Mesendoderm (in vitro differentiated cells): ENCODE data around the gene INO80C.

Experiments used
- DNase-seq: peaks from one replicate; pipeline ENCODE4 v3.0.0; 2013
- H2AK5ac ChIP-seq: 2 replicates; pipeline ENCODE4 v1.6.1; 2013; ENCODE audit warnings: low read length, inconsistent platforms
- H2BK120ac ChIP-seq: 2 replicates; pipeline ENCODE4 v1.6.1; 2013; ENCODE audit warnings: low read depth, mild to moderate bottlenecking, low read length, moderate library complexity, mixed read lengths
- H2BK15ac ChIP-seq: replicated peaks from 2 replicates; pipeline ENCODE4 v1.6.1; 2013; ENCODE audit warnings: low read depth, mild to moderate bottlenecking, moderate library complexity
- H2BK5ac ChIP-seq: 2 replicates; pipeline ENCODE4 v1.6.1; 2013; ENCODE audit warnings: low read length, inconsistent platforms
- H3K18ac ChIP-seq: 2 replicates; pipeline ENCODE4 v1.6.1; 2013; ENCODE audit warnings: mild to moderate bottlenecking, low read length, mixed read lengths
- H3K23ac ChIP-seq: one replicate; pipeline ENCODE4 v1.6.1; 2013; ENCODE audit warnings: low read length
- H3K27ac ChIP-seq: 2 replicates; pipeline ENCODE4 v1.5.1; 2013; ENCODE audit warnings: low read depth, mild to moderate bottlenecking, inconsistent platforms, low read length, moderate library complexity
- H3K27me3 ChIP-seq: 2 replicates; pipeline ENCODE4 v1.6.1; 2013; ENCODE audit warnings: low read length, control low read depth, mild to moderate bottlenecking, inconsistent platforms; ENCODE audit not compliant: insufficient read depth, poor library complexity
- H3K36me3 ChIP-seq: 2 replicates; pipeline ENCODE4 v1.6.1; 2013; ENCODE audit warnings: low read length, inconsistent platforms; ENCODE audit not compliant: control insufficient read depth, insufficient read depth
- H3K4ac ChIP-seq: one replicate; pipeline ENCODE4 v1.6.1; 2013; ENCODE audit warnings: low read depth, mild to moderate bottlenecking, low read length, moderate library complexity
- H3K4me1 ChIP-seq: 2 replicates; pipeline ENCODE4 v1.6.1; 2013; ENCODE audit warnings: low read depth, low read length, inconsistent platforms; ENCODE audit not compliant: control insufficient read depth
- H3K4me2 ChIP-seq: 2 replicates; pipeline ENCODE4 v1.6.1; 2013; ENCODE audit warnings: low read length
- H3K4me3 ChIP-seq: 2 replicates; pipeline ENCODE4 v1.5.1; 2013; ENCODE audit warnings: mild to moderate bottlenecking, low read length
- H3K56ac ChIP-seq: one replicate; pipeline ENCODE4 v1.6.1; 2013; ENCODE audit warnings: low read length
- H3K79me1 ChIP-seq: 2 replicates; pipeline ENCODE4 v1.6.1; 2013; ENCODE audit warnings: low read length, inconsistent platforms
- H3K79me2 ChIP-seq: 2 replicates; pipeline ENCODE4 v1.6.1; 2013; ENCODE audit warnings: mild to moderate bottlenecking, low read length; ENCODE audit not compliant: control insufficient read depth, insufficient read depth
- H3K9ac ChIP-seq: 2 replicates; pipeline ENCODE4 v1.6.1; 2013; ENCODE audit warnings: low read length, inconsistent platforms
- H4K5ac ChIP-seq: one replicate; pipeline ENCODE4 v1.6.1; 2013; ENCODE audit warnings: low read length
- H4K8ac ChIP-seq: one replicate; pipeline ENCODE4 v1.6.1; 2013; ENCODE audit warnings: low read depth, mild to moderate bottlenecking, control low read depth, low read length, moderate library complexity
- WGBS: extraction: QIAGEN DNeasy Blood & Tissue Kit; methylation state at CpG from one replicate; pipeline ENCODE4 v1.1.7; 2013; ENCODE audit warnings: low lambda C conversion rate, missing lambda C conversion rate; ENCODE audit not compliant: insufficient coverage; ENCODE audit errors: extremely low coverage; 5-methylcytosine and 5-hydroxymethylcytosine counted together

Gene INO80C

GRCh38 chr18:35481960-35482366 lies 15.8 kb downstream of the INO80C start:
- Histone ChIP-seq H2BK15ac (no peak overlapping the region), H3K4me1 (peaks cover 7% of the 10 kb centered on the region), H2BK5ac (no peak overlapping the region), H3K27me3 (no peaks in the 10 kb centered on the region), H3K4me3 (no peak overlapping the region), H4K5ac (no peak overlapping the region), H3K79me1 (peaks cover 12% of the 10 kb centered on the region), H3K4me2 (no peak overlapping the region), H2BK120ac (no peak overlapping the region), H3K56ac (no peak overlapping the region), H2AK5ac (no peak overlapping the region), H3K18ac (no peak overlapping the region), H3K9ac (no peak overlapping the region), H3K23ac (no peak overlapping the region), H3K36me3 (no peaks in the 10 kb centered on the region), H3K4ac (no peak overlapping the region), H4K8ac (no peak overlapping the region), H3K27ac (no peak overlapping the region), H3K79me2 (peaks cover 17% of the 10 kb centered on the region)
- no CpG with 5 or more reads among the region's 5 CpGs for WGBS
- DNase-seq = peak; percentile 74

GRCh38 chr18:35479911-35480586 lies 17.7 kb downstream of the INO80C start:
- peaks cover 12% of the 10 kb centered on the region for H3K79me1 ChIP-seq
- H3K4ac ChIP-seq = no peak overlapping the region
- DNase-seq = no peak
- WGBS = no CpG with 5 or more reads among the region's 1 CpG
- no peak overlapping the region for H3K9ac ChIP-seq
- H3K79me2 ChIP-seq = peaks cover 9% of the 10 kb centered on the region
- no peak overlapping the region for H2BK120ac ChIP-seq
- H3K23ac ChIP-seq = no peak overlapping the region
- no peak overlapping the region for H2AK5ac ChIP-seq
- H3K4me3 ChIP-seq = no peak overlapping the region
- no peak overlapping the region for H2BK5ac ChIP-seq
- no peaks in the 10 kb centered on the region for H3K27me3 ChIP-seq
- no peak overlapping the region for H4K5ac ChIP-seq
- H4K8ac ChIP-seq = no peak overlapping the region
- H3K4me1 ChIP-seq = peaks cover 7% of the 10 kb centered on the region
- no peak overlapping the region for H3K4me2 ChIP-seq
- H3K36me3 ChIP-seq = no peaks in the 10 kb centered on the region
- no peak overlapping the region for H2BK15ac ChIP-seq
- H3K27ac ChIP-seq = no peak overlapping the region
- no peak overlapping the region for H3K18ac ChIP-seq
- H3K56ac ChIP-seq = no peak overlapping the region

- H4K5ac ChIP-seq = no peak overlapping the region
- H2BK15ac ChIP-seq = no peak overlapping the region
- H3K4ac ChIP-seq = no peak overlapping the region
- H3K79me2 ChIP-seq = peaks cover 2% of the 10 kb centered on the region
- no peak overlapping the region for H3K4me2 ChIP-seq
- no peak overlapping the region for H3K27ac ChIP-seq
- no peak overlapping the region for H3K56ac ChIP-seq
- no peak for DNase-seq
- H2BK120ac ChIP-seq = no peak overlapping the region
- H2AK5ac ChIP-seq = no peak overlapping the region
- H3K4me3 ChIP-seq = no peak overlapping the region
- no peak overlapping the region for H3K23ac ChIP-seq
- H3K36me3 ChIP-seq = no peaks in the 10 kb centered on the region
- no peak overlapping the region for H3K9ac ChIP-seq
- WGBS = no CpG with 5 or more reads among the region's 8 CpGs
- H3K27me3 ChIP-seq = no peaks in the 10 kb centered on the region
- no peak overlapping the region for H4K8ac ChIP-seq
- H3K18ac ChIP-seq = no peak overlapping the region
- H3K79me1 ChIP-seq = peaks cover 10% of the 10 kb centered on the region
- H2BK5ac ChIP-seq = no peak overlapping the region
- H3K4me1 ChIP-seq = peaks cover 7% of the 10 kb centered on the region
Observed at GRCh38 chr18:35478520-35479435, 19.0 kb downstream of the INO80C start.

- Histone ChIP-seq H3K27me3 (no peaks in the 10 kb centered on the region), H2BK15ac (no peak overlapping the region), H3K79me2 (peaks cover 2% of the 10 kb centered on the region), H2BK120ac (no peak overlapping the region), H4K8ac (no peak overlapping the region), H3K9ac (no peak overlapping the region), H2BK5ac (no peak overlapping the region), H3K36me3 (no peaks in the 10 kb centered on the region), H3K27ac (no peak overlapping the region), H3K4me2 (no peak overlapping the region), H3K4me1 (peaks cover 7% of the 10 kb centered on the region), H2AK5ac (no peak overlapping the region), H3K23ac (no peak overlapping the region), H3K4me3 (no peak overlapping the region), H3K56ac (no peak overlapping the region), H4K5ac (no peak overlapping the region), H3K18ac (no peak overlapping the region), H3K4ac (no peak overlapping the region), H3K79me1 (peaks cover 11% of the 10 kb centered on the region)
- DNase-seq = no peak
Observed at GRCh38 chr18:35477974-35478373, 19.8 kb downstream of the INO80C start.

GRCh38 chr18:35477497-35477896 lies 20.3 kb downstream of the INO80C start:
- H4K5ac ChIP-seq = no peak overlapping the region
- no peak overlapping the region for H3K4ac ChIP-seq
- H4K8ac ChIP-seq = no peak overlapping the region
- H3K36me3 ChIP-seq = no peaks in the 10 kb centered on the region
- H2BK5ac ChIP-seq = no peak overlapping the region
- H3K18ac ChIP-seq = no peak overlapping the region
- no peak overlapping the region for H3K4me3 ChIP-seq
- peaks cover 2% of the 10 kb centered on the region for H3K79me2 ChIP-seq
- no peak overlapping the region for H2BK120ac ChIP-seq
- DNase-seq = no peak
- H3K23ac ChIP-seq = no peak overlapping the region
- H3K9ac ChIP-seq = no peak overlapping the region
- H3K56ac ChIP-seq = no peak overlapping the region
- no peak overlapping the region for H3K4me2 ChIP-seq
- H3K79me1 ChIP-seq = peaks cover 12% of the 10 kb centered on the region
- no peak overlapping the region for H2AK5ac ChIP-seq
- WGBS = no CpG with 5 or more reads among the region's 1 CpG
- no peaks in the 10 kb centered on the region for H3K27me3 ChIP-seq
- no peak overlapping the region for H3K27ac ChIP-seq
- peaks cover 5% of the 10 kb centered on the region for H3K4me1 ChIP-seq
- no peak overlapping the region for H2BK15ac ChIP-seq
